PC-3 (cell line): ENCODE data around the gene HDAC4. TPM values are rescaled to one million over a fixed set of nuclear protein-coding genes. Genes with fewer than 3 reads are reported as not detected.

Experiments used
- ATAC-seq: fragments of 200-7000 bp; cut with Tn5 transposase; 2 replicates; pipeline ENCODE4 v1.9.1; 2020; ENCODE audit warnings: mild to moderate bottlenecking, moderate library complexity
- BruUV-seq: library from RNA; stranded (reverse); fragments of 400-500 nt; replicated peaks from 2 replicates; lab custom pipeline; 2021; lab: Mats Ljungman, UMichigan
- CTCF ChIA-PET: fragments of 300-600 bp; sonication (Branson Sonifier 250); formaldehyde crosslinking; loops from one replicate; lab custom pipeline; 2022; ENCODE audit warnings: antibody characterized with exemption; lab: Charles Lee
- POLR2A ChIA-PET: fragments of 300-600 bp; sonication (Branson Sonifier 250); formaldehyde crosslinking; loops from one replicate; lab custom pipeline; 2022; ENCODE audit warnings: antibody characterized with exemption; ENCODE audit not compliant: unreplicated experiment; lab: Charles Lee
- DNase-seq: peaks from one replicate; pipeline ENCODE4 v3.0.0-alpha.2; 2015
- H2AFZ ChIP-seq: fragments of 300-600 bp; sonication (generic); 2 replicates; pipeline ENCODE4 v1.6.0; 2016; ENCODE audit warnings: antibody characterized with exemption, low read length
- H3F3A ChIP-seq: fragments of 300-600 bp; sonication (generic); one replicate; pipeline ENCODE4 v1.6.0; 2017; ENCODE audit warnings: antibody characterized with exemption, low read length, control low read depth, mild to moderate bottlenecking; ENCODE audit not compliant: unreplicated experiment
- H3K27ac ChIP-seq: fragments of 300-600 bp; sonication (generic); 2 replicates; pipeline ENCODE4 v1.5.1; 2016; ENCODE audit warnings: mild to moderate bottlenecking, low read length
- H3K27me3 ChIP-seq: fragments of 300-600 bp; sonication (generic); 2 replicates; pipeline ENCODE4 v1.6.1; 2016; ENCODE audit warnings: low read length, mixed read lengths
- H3K36me3 ChIP-seq: fragments of 300-600 bp; sonication (generic); 2 replicates; pipeline ENCODE4 v1.6.1; 2016; ENCODE audit warnings: low read depth, mixed run types, low read length, mixed read lengths
- H3K4me1 ChIP-seq: fragments of 300-600 bp; sonication (generic); 2 replicates; pipeline ENCODE4 v1.5.1; 2016; ENCODE audit warnings: low read length; ENCODE audit not compliant: insufficient read depth
- H3K4me2 ChIP-seq: fragments of 300-600 bp; sonication (generic); 2 replicates; pipeline ENCODE4 v1.6.0; 2016; ENCODE audit warnings: low read length
- H3K4me3 ChIP-seq: fragments of 300-600 bp; sonication (generic); 2 replicates; pipeline ENCODE4 v1.5.1; 2016; ENCODE audit warnings: mild to moderate bottlenecking, low read length, mixed read lengths
- H3K79me2 ChIP-seq: fragments of 300-600 bp; sonication (generic); 2 replicates; pipeline ENCODE4 v1.6.1; 2017; ENCODE audit warnings: low read length, mixed read lengths
- H3K9ac ChIP-seq: fragments of 300-600 bp; sonication (generic); 2 replicates; pipeline ENCODE4 v1.6.0; 2016; ENCODE audit warnings: mild to moderate bottlenecking, low read length
- H3K9me2 ChIP-seq: fragments of 300-600 bp; sonication (generic); replicated peaks from 2 replicates; pipeline ENCODE4 v1.6.1; 2016; ENCODE audit warnings: mixed run types, low read length, mixed read lengths
- H3K9me3 ChIP-seq: fragments of 300-600 bp; sonication (generic); 2 replicates; pipeline ENCODE4 v1.6.1; 2016; ENCODE audit warnings: low read length, mixed read lengths
- H4K20me1 ChIP-seq: fragments of 300-600 bp; sonication (generic); 2 replicates; pipeline ENCODE4 v1.6.1; 2016; ENCODE audit warnings: low read length, mixed read lengths
- CTCF ChIP-seq: fragments of 300-600 bp; sonication (generic); conservative IDR thresholded peaks from 2 replicates; pipeline ENCODE4 v1.5.1; 2017; ENCODE audit warnings: antibody characterized with exemption, low read depth, mild to moderate bottlenecking, low read length
- EZH2 ChIP-seq: fragments of 300-600 bp; sonication (generic); IDR thresholded peaks from one replicate; pipeline ENCODE4 v1.6.1; 2017; ENCODE audit warnings: antibody characterized with exemption, mild to moderate bottlenecking, low read length; ENCODE audit not compliant: unreplicated experiment
- EZH2phosphoT487 ChIP-seq: fragments of 300-600 bp; sonication (generic); IDR thresholded peaks from 2 replicates; pipeline ENCODE4 v1.6.1; 2018; ENCODE audit warnings: mild to moderate bottlenecking, antibody characterized with exemption, low read length, borderline replicate concordance
- intact Hi-C: fragments of 100-400 bp; cut with micrococcal nuclease; formaldehyde crosslinking; loops from 2 replicates; pipeline ENCODE4 v1.9.0; 2023
- total RNA-seq: library from RNA; depleted of rRNA; stranded (reverse); fragments of >200 nt; gene quantifications from 2 replicates; pipeline ENCODE4 v1.2.3, GENCODE V29; 2014

Gene HDAC4
- total RNA-seq, 1 experiment from 2014 or later: 8.5 TPM

- Histone ChIP-seq H3K27me3 (peaks cover 9% of the 10 kb centered on the region; the same call in 1 of the 2 replicates), H3K4me1 (no peaks in the 10 kb centered on the region), H3K27ac (no peak overlapping the region), H3K9me2 (no peaks in the 10 kb centered on the region), H2AFZ (0 out of 2 replicates have a peak overlapping the region, but pooled peaks have one; percentile 24), H3K9me3 (no peaks in the 10 kb centered on the region), H3K4me3 (no peak overlapping the region), H3F3A (no peaks in the 10 kb centered on the region), H3K79me2 (no peaks in the 10 kb centered on the region), H4K20me1 (no peaks in the 10 kb centered on the region), H3K4me2 (no peak overlapping the region), H3K9ac (no peak overlapping the region), H3K36me3 (no peaks in the 10 kb centered on the region)
- DNase-seq (peak; percentile 57), ATAC-seq (peak; percentile 92)
- TF ChIP-seq CTCF: peak; percentile 64
- no peak for TF ChIP-seq EZH2
- BruUV-seq: no TSS peak
- ChIA-PET POLR2A (no interaction called here), CTCF (no interaction called here)
- intact Hi-C loops: loop anchor here (1.0 kb wide), 1 partner anchor 71 kb away; no protein-coding TSS in a partner anchor
These were observed 365.4 kb downstream of the HDAC4 start for GRCh38 chr2:239035361-239035814.

GRCh38 chr2:239034561-239035341, 366.1 kb downstream of the HDAC4 start:
- intact Hi-C loops: loop anchor here (1.0 kb wide), 1 partner anchor 72 kb away; no protein-coding TSS in a partner anchor
- H3K9me2 ChIP-seq: no peaks in the 10 kb centered on the region
- no peaks in the 10 kb centered on the region for H3K9me3 ChIP-seq
- DNase-seq (no peak), ATAC-seq (no peak)
- no peak for TF ChIP-seq EZH2
- no peaks in the 10 kb centered on the region for H3K36me3 ChIP-seq
- ChIA-PET CTCF (no interaction called here), POLR2A (no interaction called here)
- no TSS peak for BruUV-seq
- no peaks in the 10 kb centered on the region for H3K4me1 ChIP-seq
- no peaks in the 10 kb centered on the region for H3K79me2 ChIP-seq
- no peak overlapping the region for H3K9ac ChIP-seq
- H3K27me3 ChIP-seq: peaks cover 11% of the 10 kb centered on the region; the same call in 1 of the 2 replicates
- H3K4me2 ChIP-seq: no peak overlapping the region
- no peak overlapping the region for H3K27ac ChIP-seq
- H4K20me1 ChIP-seq: no peaks in the 10 kb centered on the region
- H3K4me3 ChIP-seq: no peak overlapping the region
- H3F3A ChIP-seq: no peaks in the 10 kb centered on the region
- H2AFZ ChIP-seq: no peak overlapping the region

GRCh38 chr2:239033801-239034560, 366.8 kb downstream of the HDAC4 start:
- H3F3A ChIP-seq: no peaks in the 10 kb centered on the region
- H3K27me3 ChIP-seq: peaks cover 11% of the 10 kb centered on the region; the same call in 1 of the 2 replicates
- no peaks in the 10 kb centered on the region for H3K9me3 ChIP-seq
- TF ChIP-seq EZH2phosphoT487 (no peak), EZH2 (no peak), CTCF (no peak)
- ATAC-seq (no peak), DNase-seq (peak; percentile 14)
- no TSS peak for BruUV-seq
- intact Hi-C loops: no loop called here
- no peak overlapping the region for H3K9ac ChIP-seq
- no peaks in the 10 kb centered on the region for H4K20me1 ChIP-seq
- H2AFZ ChIP-seq: no peak overlapping the region
- ChIA-PET CTCF (no interaction called here), POLR2A (no interaction called here)
- no peaks in the 10 kb centered on the region for H3K9me2 ChIP-seq
- H3K4me1 ChIP-seq: no peaks in the 10 kb centered on the region
- H3K4me2 ChIP-seq: no peak overlapping the region
- H3K27ac ChIP-seq: no peak overlapping the region
- H3K36me3 ChIP-seq: no peaks in the 10 kb centered on the region
- no peak overlapping the region for H3K4me3 ChIP-seq
- H3K79me2 ChIP-seq: no peaks in the 10 kb centered on the region
